GM19035 (cell line): ENCODE measurements around the gene STIM2.
A peak's percentile ranks its signal among the peaks of the same experiment; 100 is the strongest.

Source experiments
- ATAC-seq: cut with Tn5 transposase; IDR thresholded peaks from one replicate; pipeline ENCODE4 v1.9.1; 2021; ENCODE audit not compliant: unreplicated experiment

Gene STIM2

DNA sequence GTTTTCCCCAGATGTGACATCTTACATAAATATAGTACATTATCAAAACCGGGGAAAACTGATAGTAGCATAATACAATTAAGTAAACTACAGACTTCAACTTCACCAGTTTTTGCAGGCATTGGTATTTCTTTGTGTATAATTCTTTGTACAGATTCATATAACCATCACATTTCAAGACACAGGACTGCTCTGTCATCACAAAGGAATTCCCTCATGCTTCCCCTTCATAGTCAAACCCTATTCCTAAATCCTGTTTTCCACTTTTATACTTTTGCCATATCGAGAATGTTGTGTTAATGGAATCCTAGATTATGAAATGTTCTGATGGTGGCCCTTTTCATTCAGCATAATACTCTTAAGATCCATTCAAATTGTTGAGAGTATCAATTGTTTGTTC is 36.0 kb downstream of the STIM2 start:
- no peak for ATAC-seq

DNA sequence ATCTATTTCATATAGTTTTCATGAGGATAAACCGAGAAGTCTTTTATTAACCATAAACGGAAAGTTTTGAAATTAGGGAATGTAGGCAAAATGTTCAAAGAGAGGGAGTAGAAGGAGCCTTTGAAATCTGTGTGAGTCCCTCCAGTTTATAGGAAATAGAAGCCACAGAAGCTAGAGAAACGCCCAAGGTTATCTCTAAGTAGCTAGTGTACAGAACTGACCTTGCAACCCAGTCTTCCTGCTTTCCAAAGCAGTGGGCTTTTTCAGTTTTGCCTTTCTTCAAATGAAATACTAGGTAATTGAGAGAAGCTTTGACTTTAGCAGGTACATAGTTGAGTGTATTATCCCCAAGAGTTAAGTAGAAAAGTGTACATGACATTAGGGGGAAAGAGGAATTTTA is 39.4 kb downstream of the STIM2 start:
- ATAC-seq = no peak

DNA sequence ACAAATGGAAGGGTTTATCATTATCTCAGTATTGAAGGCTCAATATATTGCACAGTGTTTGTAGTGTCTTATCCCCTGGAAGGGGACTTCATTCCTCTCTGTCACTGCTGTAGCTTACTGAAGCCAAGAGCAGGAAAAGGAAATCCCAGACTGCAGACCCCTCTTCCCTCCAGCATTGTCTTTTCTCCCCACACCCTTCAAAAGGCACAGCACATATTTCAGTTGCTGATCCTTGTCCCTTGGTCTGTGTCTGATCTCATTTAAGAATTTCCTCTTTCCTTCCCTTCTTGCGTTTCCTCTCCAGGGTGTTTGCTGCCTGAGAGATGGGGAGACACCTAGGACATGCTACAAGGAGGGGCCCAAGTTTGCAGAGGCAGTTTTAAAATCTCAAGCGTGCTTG is 40.1 kb downstream of the STIM2 start:
- ATAC-seq = no peak

DNA sequence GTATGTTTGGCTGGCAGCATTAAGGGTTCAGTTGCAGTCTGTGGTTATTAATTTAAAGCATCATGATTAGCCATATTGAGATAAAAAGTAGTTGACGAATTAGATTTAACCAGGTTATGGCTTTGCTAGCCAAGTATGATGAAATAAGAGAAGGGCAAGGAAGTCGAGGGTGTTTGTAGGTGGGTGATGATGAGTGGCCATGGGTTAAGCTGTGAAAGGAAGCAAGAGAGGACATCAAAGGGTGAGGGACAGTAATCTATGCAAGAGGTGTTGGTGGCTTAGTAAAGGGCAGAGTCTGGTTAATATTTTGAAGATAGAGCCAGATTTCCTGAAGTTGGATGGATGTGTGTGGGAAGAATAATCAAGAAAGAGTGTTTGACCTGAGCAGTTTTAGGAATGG is 44.5 kb downstream of the STIM2 start:
- ATAC-seq = no peak

DNA sequence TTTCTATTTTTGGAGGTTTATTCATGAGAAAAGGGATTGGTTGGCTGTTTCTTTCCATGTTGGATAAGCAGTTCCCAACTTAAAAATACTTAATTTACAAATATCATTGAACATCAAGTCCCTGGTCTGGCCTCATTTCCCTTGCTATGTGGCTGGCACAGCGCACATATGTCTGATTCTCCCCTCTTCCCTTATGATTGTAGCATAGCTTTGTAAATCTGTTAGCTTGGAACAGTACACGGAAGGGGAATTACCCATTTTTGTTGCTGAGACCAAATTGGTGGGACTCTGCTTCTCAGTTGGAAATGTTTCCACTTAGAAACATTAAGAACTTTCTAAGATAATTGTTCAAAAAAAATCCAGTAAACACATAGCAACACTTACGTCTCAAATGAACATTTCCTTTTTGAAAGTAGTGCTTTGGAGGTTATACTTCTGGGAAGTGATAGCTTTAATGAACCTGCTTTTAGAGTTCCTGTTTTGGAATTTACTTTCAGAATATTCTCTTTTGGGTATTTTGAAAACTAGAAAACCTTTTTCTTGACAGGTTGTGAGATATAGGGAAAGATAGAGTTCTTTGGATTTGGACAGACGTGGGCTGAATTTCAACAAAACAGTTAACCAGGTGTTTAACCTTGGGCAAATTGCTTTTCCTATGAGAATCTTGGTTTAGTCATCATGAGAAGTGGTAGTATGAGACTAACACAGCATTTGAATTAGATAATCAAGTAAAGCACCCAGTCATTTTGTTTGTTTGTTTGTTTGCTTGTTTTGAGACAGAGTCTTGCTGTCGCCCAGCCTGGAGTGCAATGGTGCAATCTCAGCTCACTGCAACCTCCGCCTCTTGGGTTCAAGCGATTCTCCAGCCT is 47.3 kb downstream of the STIM2 start:
- no peak for ATAC-seq

DNA sequence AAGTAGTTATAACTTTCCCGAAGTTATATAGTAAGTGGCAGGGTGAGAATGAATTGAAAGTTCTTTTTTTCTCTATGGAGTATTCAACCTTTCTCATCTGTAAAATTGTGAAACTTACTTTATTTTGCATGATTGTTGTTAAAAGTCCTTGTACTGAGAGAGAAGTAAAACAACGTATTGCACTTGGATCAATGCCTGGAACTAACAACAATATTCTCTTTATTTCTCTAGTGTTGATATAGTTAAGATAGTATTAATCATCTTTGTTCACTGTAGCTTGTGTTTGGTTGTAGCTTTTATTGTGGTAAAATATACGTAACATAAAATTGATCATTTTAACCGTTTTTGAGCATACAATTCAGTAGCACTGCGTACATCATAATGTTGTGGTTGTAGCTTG is 48.7 kb downstream of the STIM2 start:
- no peak for ATAC-seq

DNA sequence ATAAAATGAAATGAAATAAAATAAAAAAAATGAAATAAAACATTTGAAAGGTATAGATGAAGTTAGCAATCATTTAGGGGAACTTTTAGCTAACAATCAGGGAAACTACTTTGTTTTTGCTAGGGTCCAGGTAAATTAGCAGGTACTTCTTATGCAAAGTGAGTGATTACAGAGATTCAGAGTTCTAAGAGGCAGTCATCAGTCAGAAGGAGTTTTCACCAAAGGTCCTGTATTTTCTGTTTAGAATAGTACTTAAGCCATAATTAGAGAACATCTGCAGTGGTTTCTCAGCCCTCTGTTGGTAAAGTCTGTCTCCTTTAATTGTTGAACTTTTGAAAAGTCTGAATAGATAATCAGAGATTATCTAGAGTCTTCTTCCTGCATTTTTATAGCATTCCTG is 50.6 kb downstream of the STIM2 start:
- ATAC-seq = no peak

DNA sequence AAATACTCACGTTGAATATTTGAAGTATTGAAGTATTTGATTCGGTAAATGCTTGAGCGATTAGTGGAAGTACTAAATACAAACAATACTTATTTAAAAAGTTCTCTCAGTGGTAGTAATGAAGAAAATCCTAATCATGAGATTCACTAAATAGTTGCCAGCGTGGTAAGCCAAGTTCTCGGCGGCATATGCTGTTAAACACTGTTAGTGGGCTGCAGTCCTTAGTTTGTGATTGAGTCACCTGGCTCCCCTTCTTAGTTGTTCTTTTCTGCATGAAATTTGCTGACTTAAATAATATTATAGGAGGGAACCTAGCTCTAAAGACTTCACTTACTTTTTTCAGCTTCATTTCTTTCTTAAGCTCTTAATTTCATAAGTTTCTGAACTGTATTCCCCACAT is 51.4 kb downstream of the STIM2 start:
- no peak for ATAC-seq

DNA sequence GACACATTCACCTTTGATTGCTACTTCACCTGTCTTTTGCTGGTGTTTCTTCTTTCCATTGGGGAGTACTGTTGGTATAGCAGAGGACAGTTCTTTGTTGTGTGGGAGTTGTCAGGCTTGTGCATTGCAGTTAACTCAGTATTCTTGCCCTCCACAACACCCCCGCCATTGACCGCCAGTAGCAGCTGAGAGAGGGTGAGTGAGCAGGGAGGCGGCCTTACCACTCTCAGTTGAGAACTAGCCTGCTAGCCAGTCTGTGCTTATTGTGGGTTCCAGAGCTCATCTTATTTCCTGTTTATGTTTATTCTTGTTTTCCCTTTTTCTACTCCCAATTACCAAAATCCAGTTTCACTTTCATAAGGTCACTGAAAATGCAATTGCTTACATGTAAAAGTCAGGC is 52.2 kb downstream of the STIM2 start:
- ATAC-seq = peak; percentile 58

DNA sequence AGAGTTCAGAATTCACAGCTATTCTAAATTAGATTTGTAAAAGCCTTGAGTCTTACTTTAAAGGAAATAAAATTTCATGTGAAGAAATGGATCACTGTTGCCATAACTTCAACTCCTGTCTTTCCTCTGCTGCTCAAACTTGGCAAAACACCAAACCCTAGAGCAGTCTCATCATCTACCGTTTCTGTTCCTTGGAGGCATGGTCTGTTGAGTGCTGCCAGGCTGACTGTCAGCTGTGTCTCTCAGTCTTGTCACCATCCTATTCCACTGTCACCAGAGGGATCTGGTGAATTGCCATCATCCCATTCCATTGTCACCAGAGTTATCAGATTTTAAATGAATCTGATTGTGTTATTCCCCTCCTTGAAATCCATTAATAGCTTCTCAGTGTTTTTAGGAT is 55.6 kb downstream of the STIM2 start:
- no peak for ATAC-seq

DNA sequence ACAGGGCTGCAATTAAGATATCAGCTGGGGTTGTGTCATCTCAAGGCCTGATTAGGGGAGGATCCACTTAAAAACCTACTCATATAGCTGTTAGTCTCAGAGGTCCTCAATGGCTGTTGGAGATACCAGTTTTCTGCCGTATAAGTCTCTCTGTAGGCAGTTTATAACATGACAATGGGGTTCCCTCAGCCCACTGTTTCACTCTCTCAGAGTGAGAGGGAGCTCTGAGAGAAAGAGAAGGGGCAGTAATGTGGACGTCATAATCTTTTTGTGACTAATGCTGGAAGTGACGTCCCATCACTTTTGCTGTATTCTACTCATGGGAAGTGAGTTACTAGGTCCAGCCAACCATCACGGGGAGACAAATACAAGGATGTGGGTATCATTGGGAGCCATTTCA is 70.3 kb downstream of the STIM2 start:
- ATAC-seq = no peak

DNA sequence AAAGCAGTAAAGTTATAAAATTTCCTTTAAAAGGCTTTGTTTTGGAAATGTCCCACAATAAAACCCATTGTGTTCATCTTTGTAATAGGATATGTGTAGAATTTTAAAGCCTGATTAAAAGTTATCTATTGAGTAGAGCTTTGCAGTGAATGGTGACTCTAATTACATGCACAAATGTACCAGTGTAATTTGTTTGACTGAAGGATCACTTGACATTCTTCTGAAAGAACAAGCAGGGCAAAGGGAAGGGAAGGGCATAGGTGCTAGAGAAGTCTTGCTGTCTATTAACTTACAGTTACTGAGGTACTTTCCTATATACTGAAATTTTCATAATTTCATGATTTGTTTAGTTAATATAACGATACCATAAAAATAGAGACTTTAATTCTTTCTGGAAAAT is 70.8 kb downstream of the STIM2 start:
- no peak for ATAC-seq

DNA sequence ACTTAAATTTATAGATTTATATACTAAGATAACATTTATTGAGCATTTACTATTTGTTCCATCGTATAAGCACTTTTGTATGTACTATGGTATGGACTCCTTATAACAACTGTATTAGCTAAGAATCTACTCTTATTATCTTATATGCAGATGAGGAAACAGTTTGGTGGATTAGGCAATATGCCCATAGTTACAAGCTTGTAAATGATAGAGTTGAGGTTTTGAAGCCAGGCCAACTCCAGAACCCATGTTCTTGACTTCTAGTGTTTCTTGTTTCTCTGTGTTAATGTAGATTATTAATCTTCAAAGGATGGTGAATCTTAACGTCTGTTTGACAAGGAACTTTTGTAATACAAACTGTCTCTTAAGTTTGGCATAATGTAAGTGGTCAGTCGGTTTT is 71.3 kb downstream of the STIM2 start:
- ATAC-seq = no peak

DNA sequence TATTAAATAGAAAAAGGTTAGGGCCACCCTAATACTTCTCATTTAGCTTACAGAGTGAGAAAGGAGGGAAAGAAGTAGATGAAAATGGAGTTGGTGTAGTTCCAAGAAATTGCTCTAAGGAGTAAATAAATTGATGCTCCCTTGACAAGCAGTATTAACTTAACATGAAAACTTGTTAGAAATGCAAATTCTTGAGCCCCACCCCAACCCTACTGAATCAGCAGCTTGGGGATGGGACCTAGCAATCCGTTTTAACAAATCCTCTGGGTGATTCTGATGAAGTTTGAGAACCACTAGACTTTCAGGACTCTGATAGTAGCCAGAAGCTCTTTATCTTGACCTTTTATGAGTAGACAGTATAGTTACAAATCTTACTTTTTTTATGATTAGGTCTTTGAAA is 74.8 kb downstream of the STIM2 start:
- no peak for ATAC-seq

DNA sequence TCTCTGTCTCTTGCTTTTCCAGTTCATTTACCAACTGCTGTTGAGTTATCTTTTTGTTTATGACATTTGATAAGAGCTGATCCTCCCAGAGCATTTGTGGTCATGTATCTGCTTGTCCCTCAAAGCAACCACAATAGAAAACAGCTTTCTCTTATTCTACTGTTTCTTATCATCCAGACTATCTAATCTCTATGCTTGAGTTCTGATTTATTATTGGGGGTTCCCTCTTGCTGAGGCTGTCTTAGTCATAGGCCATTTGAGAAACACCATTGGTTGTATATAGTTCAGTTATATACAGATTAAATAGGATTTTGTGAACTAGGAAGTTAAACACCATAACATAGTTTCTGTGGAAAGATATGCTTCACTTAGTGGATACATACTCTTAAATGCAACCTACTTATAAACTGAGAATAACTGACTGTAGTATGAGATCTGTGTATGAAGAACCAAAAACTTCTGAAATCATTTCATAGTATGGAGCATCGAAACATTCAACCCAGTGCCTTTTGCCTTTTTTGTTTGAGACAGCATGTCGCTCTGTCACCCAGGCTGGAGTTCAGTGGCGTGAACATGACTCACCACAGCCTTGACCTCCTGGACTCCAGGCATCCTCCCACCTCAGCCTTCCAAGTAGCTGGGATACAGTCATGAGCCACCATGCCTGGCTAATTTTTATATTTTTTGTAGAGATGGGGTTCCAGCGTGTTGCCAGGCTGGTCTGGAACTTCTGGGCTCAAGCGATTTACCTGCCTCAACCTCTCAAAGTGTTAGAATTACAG is 75.8 kb downstream of the STIM2 start:
- ATAC-seq = no peak

DNA sequence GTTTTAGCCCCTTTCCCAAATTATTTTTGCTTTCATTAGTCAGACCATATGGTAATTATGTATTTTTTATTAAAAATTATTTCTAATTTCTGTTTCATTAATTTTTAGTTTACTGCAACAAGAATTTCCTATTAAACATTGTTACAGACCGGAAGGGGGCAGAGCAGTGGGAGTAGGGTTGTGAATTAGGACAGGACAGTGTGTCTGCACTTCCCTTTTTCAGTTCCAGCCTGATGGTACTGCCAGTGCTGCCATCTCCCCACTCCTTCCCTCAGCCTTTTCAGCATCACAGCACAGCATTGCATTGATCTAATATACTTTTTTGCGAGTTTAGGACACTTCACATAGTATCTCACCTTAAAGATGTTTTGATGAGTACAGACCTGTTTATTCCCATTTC is 76.5 kb downstream of the STIM2 start:
- no peak for ATAC-seq

DNA sequence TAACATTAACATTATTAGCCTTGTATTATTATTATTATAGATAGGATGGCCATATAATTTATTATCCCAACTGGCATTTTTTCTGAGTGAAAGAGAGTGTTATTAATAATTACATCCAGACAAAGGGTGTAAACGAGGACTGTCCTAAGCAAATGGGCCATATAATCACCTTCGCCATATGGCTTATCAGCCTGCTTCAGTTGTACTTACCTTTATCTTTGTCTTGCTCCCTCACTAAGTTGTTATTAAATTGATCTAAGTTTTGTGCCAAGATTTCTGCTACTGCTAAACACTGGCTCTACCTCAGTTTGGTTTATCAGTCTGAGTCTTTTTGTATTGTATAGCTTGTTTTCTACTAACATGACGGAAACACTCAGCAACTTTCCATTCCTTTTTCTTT is 76.9 kb downstream of the STIM2 start:
- ATAC-seq = no peak

DNA sequence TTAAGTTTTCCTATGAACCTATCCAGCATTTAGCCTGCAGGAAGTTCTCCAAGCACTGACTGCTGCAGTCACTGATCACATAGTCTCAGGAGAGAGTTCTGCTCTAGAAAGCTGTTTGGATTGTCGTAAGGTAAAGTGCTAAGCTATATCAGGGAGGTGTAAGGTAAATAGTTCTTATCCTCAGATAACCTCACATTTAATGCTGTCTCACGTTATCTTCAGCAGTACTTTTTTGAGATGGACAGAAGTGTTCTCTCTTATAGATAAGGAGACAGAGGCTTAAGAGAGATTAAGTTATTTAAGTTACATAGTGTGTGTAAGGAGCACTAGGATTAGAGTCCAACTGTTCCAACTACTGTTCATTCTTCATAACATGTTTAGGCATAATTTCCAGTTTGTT is 77.9 kb downstream of the STIM2 start:
- ATAC-seq = no peak

DNA sequence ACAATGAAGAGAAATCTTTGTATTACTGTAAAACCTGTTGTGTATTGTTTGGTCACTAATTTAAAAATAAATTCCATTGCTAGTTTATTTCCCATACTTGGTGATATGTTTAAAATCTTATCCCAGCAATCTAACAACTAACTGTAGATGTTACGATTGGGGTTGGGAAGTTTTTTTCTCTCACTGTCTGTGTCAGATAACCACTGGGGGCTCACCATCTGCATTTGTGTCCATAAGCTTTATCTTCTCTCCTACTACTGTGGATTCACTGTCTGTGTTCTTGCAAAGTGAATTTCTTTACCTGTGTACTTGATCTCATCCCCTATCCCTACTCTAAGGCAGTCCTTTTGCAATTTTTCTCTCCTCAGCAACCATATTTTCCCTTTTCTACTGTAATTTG is 81.3 kb downstream of the STIM2 start:
- ATAC-seq = no peak

DNA sequence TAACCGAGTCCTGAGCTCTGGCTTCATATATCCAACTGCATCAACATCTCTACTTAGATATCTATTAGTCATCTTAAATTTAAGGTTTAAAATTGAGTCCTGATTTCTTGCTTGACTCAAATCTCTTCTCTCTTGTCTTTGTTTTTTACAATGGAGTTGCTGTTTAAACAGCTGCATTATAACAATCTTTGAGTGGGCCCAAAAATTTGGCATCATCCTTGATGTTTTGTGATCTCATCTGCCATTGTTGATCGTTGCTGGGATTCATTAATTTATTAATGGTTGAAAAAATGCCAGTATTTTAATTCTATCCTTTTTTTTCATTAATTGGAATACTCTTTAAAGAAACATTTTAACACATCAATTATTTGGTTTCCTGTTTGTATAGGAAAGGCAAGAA is 82.2 kb downstream of the STIM2 start:
- no peak for ATAC-seq

DNA sequence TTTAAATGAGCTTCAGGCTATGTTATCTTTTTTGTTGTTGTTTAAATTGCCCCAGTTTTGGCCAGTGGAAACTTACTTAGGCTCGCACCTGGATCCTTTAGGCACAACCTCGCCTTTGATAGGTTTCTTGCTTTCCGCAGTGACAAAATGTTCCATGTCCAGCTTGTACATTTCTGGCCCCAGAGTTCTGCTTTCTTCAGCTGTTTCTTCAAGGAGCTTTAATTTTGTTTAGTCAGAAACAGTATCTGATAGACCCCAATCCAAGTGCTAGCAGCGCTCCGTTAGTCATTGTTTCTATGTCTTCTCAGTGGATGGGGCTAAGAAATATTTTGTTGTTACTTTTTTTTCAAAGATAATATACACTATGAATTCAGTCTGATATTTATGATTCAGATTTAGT is 82.8 kb downstream of the STIM2 start:
- ATAC-seq = no peak

DNA sequence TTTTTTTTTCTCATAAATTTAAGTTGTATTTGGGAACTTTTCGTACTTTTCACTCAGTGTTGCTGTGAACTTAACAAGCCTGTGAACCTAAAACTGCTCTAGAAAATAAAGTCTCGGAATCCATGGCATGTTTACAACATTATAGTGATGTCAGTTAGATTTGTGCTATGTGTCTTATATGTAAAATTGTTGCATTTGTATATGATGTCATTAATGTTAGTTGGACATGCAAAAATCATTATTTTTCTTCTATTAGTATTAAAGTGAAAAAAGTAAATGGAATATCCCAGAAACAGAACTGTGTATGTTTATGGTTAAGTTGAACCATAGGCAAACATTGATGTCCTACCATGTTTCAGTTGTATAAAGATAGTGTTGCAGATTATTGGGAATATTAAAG is 85.2 kb downstream of the STIM2 start:
- no peak for ATAC-seq

DNA sequence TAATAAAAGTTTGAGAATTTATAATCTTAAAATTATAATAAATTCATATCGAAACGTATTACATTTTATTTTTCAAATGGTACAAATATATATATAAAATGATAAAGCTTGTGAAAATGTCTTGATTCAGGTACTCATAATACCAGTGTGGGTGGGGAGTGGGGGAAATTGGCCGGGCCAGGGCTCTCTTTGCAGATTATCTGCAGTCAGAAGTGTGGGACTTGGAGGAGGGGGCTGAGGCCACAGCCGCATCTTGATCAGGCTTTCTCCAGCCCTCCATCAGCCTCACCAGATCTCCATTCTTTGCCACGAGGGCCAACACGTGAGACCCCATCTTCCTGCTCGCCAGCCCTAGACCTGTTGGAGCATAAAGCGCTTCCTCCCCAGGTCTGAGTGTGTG is 86.7 kb downstream of the STIM2 start:
- no peak for ATAC-seq
